Upper lobe of left lung (tissue), 4 donors: Measurements from ENCODE around the gene RYR1.

ENCODE experiments used
- CTCF ChIP-seq, 6 experiments: fragments of 450-650 bp in 4 of 6; fragments of 200-600 bp in 2 of 6; sonication (generic) in 2 of 6; IDR thresholded peaks; one replicate each; pipeline ENCODE4 v1.5.1; 2016 to 2019; ENCODE audit warnings: antibody characterized with exemption in 6 of 6
- EP300 ChIP-seq, 4 donors: sonication (generic); formaldehyde crosslinking; IDR thresholded peaks; one replicate each; pipeline ENCODE4 v1.5.1; 2017; ENCODE audit warnings: antibody characterized with exemption in 4 of 4, control low read depth in 2 of 4
- POLR2AphosphoS5 ChIP-seq, 2 donors: sonication (generic); formaldehyde crosslinking; IDR thresholded peaks; one replicate each; pipeline ENCODE4 v1.5.1; 2017; ENCODE audit warnings: antibody characterized with exemption in 2 of 2

GRCh38 chr19:38556521-38557174 lies 123.2 kb downstream of the RYR1 start:
- TF ChIP-seq CTCF (IDR thresholded peaks at IDR 0.05) (no peak), EP300 (IDR thresholded peaks at IDR 0.05) (no peak), POLR2AphosphoS5 (IDR thresholded peaks at IDR 0.05) (no peak)
